HEK293 (cell line): ENCODE results near the gene PYDC2.

Experiments used
- CTCF ChIA-PET: fragments of 350-600 bp; formaldehyde crosslinking; extraction: SDS; loops from one replicate; lab custom pipeline; 2021; ENCODE audit warnings: antibody characterized with exemption; lab: Yijun Ruan, JAX
- POLR2A ChIA-PET: fragments of 300-600 bp; formaldehyde crosslinking; extraction: SDS; loops from one replicate; lab custom pipeline; 2020; ENCODE audit warnings: antibody characterized with exemption, inconsistent platforms; lab: Yijun Ruan, JAX
- H3K27ac ChIP-seq: fragments of 200-500 bp; sonication (Bioruptor generic); 2 replicates; pipeline ENCODE4 v1.5.1; 2014; ENCODE audit warnings: low read depth, low read length, control low read depth, inconsistent platforms; ENCODE audit errors: extremely low read depth
- H3K36me3 ChIP-seq, 2 experiments: fragments of 200-500 bp in 1 of 2; sonication (Bioruptor generic) in 1 of 2; 1 replicate in 1 of 2; 2 replicates in 1 of 2; pipeline ENCODE4 v1.5.1; 2014 to 2017; ENCODE audit warnings: inconsistent platforms in 2 of 2, low read length in 2 of 2; ENCODE audit not compliant: control insufficient read depth in 2 of 2, insufficient read depth in 1 of 2
- H3K4me1 ChIP-seq: fragments of 200-500 bp; sonication (Bioruptor generic); 2 replicates; pipeline ENCODE4 v1.5.1; 2014; ENCODE audit warnings: mild to moderate bottlenecking, low read length, inconsistent platforms; ENCODE audit not compliant: control insufficient read depth, insufficient read depth
- H3K4me3 ChIP-seq: 2 replicates; pipeline ENCODE4 v1.5.1; 2011; ENCODE audit warnings: low read depth, mild to moderate bottlenecking, control low read depth, low read length, moderate library complexity
- H3K9me3 ChIP-seq: fragments of 200-500 bp; sonication (Bioruptor generic); 2 replicates; pipeline ENCODE4 v1.5.1; 2014; ENCODE audit warnings: low read depth, low read length, inconsistent platforms; ENCODE audit not compliant: control insufficient read depth, insufficient read depth
- ATF2 ChIP-seq: fragments of 450-650 bp; formaldehyde crosslinking; IDR thresholded peaks from 2 replicates; pipeline ENCODE4 v1.5.1; 2016; ENCODE audit warnings: missing biosample characterization, missing genetic modification characterization, low read depth
- IKZF3 ChIP-seq: fragments of 450-650 bp; IDR thresholded peaks from 2 replicates; pipeline ENCODE4 v1.5.0; 2018; ENCODE audit warnings: missing biosample characterization, mild to moderate bottlenecking, missing genetic modification characterization, moderate library complexity
- MZF1 ChIP-seq: fragments of 450-650 bp; formaldehyde crosslinking; IDR thresholded peaks from 2 replicates; pipeline ENCODE4 v1.5.1; 2017; ENCODE audit warnings: missing biosample characterization, missing genetic modification characterization, borderline replicate concordance
- OSR2 ChIP-seq: fragments of 450-650 bp; formaldehyde crosslinking; IDR thresholded peaks from 2 replicates; pipeline ENCODE4 v1.5.1; 2016; ENCODE audit warnings: missing biosample characterization, missing genetic modification characterization
- ZBTB48 ChIP-seq: fragments of 450-650 bp; formaldehyde crosslinking; IDR thresholded peaks from 2 replicates; pipeline ENCODE4 v1.5.1; 2016; ENCODE audit warnings: missing biosample characterization, missing genetic modification characterization
- ZFP3 ChIP-seq: fragments of 450-650 bp; formaldehyde crosslinking; IDR thresholded peaks from 2 replicates; pipeline ENCODE4 v1.5.1; 2016; ENCODE audit warnings: low read depth, missing biosample characterization, missing genetic modification characterization
- ZFP69B ChIP-seq: fragments of 450-650 bp; formaldehyde crosslinking; IDR thresholded peaks from 2 replicates; pipeline ENCODE4 v1.5.1; 2016; ENCODE audit warnings: missing biosample characterization, missing genetic modification characterization
- ZNF311 ChIP-seq: fragments of 450-650 bp; formaldehyde crosslinking; IDR thresholded peaks from 2 replicates; pipeline ENCODE4 v1.5.1; 2017; ENCODE audit warnings: missing biosample characterization, missing genetic modification characterization, borderline replicate concordance
- ZNF501 ChIP-seq: fragments of 450-650 bp; formaldehyde crosslinking; IDR thresholded peaks from 2 replicates; pipeline ENCODE4 v1.5.1; 2016; ENCODE audit warnings: missing biosample characterization, missing genetic modification characterization
- ZNF521 ChIP-seq: fragments of 450-650 bp; formaldehyde crosslinking; IDR thresholded peaks from 2 replicates; pipeline ENCODE4 v1.5.1; 2017; ENCODE audit warnings: missing biosample characterization, mild to moderate bottlenecking, missing genetic modification characterization
- ZNF571 ChIP-seq: fragments of 450-650 bp; formaldehyde crosslinking; IDR thresholded peaks from 2 replicates; pipeline ENCODE4 v1.5.0; 2017; ENCODE audit warnings: missing biosample characterization, missing genetic modification characterization
- ZNF585B ChIP-seq: fragments of 450-650 bp; formaldehyde crosslinking; IDR thresholded peaks from 2 replicates; pipeline ENCODE4 v1.5.1; 2016; ENCODE audit warnings: missing biosample characterization, missing genetic modification characterization
- ZNF596 ChIP-seq: fragments of 450-650 bp; IDR thresholded peaks from 2 replicates; pipeline ENCODE4 v1.5.0; 2018; ENCODE audit warnings: missing biosample characterization, mild to moderate bottlenecking, missing genetic modification characterization, moderate library complexity
- ZNF670 ChIP-seq: fragments of 450-650 bp; formaldehyde crosslinking; IDR thresholded peaks from 2 replicates; pipeline ENCODE4 v1.5.1; 2016; ENCODE audit warnings: missing biosample characterization, missing genetic modification characterization, low read depth
- ZNF704 ChIP-seq: fragments of 450-650 bp; formaldehyde crosslinking; IDR thresholded peaks from 2 replicates; pipeline ENCODE4 v1.5.1; 2016; ENCODE audit warnings: missing biosample characterization, missing genetic modification characterization
- ZNF777 ChIP-seq: fragments of 450-650 bp; formaldehyde crosslinking; IDR thresholded peaks from 2 replicates; pipeline ENCODE4 v1.5.1; 2017; ENCODE audit warnings: missing biosample characterization, missing genetic modification characterization, borderline replicate concordance
- ZNF837 ChIP-seq: fragments of 450-650 bp; formaldehyde crosslinking; IDR thresholded peaks from 2 replicates; pipeline ENCODE4 v1.5.1; 2016; ENCODE audit warnings: missing biosample characterization, missing genetic modification characterization
- ZSCAN16 ChIP-seq: fragments of 450-650 bp; formaldehyde crosslinking; IDR thresholded peaks from 2 replicates; pipeline ENCODE4 v1.5.1; 2016; ENCODE audit warnings: missing biosample characterization, missing genetic modification characterization
- TF ChIP-seq, protein P1 (sequence below): fragments of 450-650 bp; formaldehyde crosslinking; optimal IDR thresholded peaks from 2 replicates; pipeline ENCODE3; 2016; ENCODE audit warnings: missing biosample characterization, mild to moderate bottlenecking, missing genetic modification characterization
- TF ChIP-seq, protein P2 (sequence below): fragments of 450-650 bp; formaldehyde crosslinking; IDR thresholded peaks from 2 replicates; pipeline ENCODE4 v1.5.1; 2016; ENCODE audit warnings: missing biosample characterization, missing genetic modification characterization
- TF ChIP-seq, protein P3 (sequence below): sonication (generic); formaldehyde crosslinking; IDR thresholded peaks from 2 replicates; pipeline ENCODE4 v1.8.1; 2022; ENCODE audit warnings: mild to moderate bottlenecking, moderate library complexity, missing genetic modification reagents

The PYDC2 gene

GRCh38 chr3:191500892-191501291, 39.9 kb downstream of the PYDC2 start:
- Histone ChIP-seq H3K9me3 (no peaks in the 10 kb centered on the region), H3K27ac (no peak overlapping the region), H3K4me1 (no peaks in the 10 kb centered on the region), H3K4me3 (no peak overlapping the region), H3K36me3 (no peaks in the 10 kb centered on the region)
- ChIA-PET CTCF (no interaction called here), POLR2A (no interaction called here)
- TF ChIP-seq, protein P1, sequence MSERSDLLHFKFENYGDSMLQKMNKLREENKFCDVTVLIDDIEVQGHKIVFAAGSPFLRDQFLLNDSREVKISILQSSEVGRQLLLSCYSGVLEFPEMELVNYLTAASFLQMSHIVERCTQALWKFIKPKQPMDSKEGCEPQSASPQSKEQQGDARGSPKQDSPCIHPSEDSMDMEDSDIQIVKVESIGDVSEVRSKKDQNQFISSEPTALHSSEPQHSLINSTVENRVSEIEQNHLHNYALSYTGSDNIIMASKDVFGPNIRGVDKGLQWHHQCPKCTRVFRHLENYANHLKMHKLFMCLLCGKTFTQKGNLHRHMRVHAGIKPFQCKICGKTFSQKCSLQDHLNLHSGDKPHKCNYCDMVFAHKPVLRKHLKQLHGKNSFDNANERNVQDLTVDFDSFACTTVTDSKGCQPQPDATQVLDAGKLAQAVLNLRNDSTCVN (tag by site-specific recombination): no peak
- no peak for TF ChIP-seq ZNF521 (tag by site-specific recombination)
- TF ChIP-seq ZNF596 (tag by site-specific recombination): no peak
- no peak for TF ChIP-seq ZNF837 (tag by site-specific recombination)
- no peak for TF ChIP-seq ZNF311 (tag by site-specific recombination)

DNA sequence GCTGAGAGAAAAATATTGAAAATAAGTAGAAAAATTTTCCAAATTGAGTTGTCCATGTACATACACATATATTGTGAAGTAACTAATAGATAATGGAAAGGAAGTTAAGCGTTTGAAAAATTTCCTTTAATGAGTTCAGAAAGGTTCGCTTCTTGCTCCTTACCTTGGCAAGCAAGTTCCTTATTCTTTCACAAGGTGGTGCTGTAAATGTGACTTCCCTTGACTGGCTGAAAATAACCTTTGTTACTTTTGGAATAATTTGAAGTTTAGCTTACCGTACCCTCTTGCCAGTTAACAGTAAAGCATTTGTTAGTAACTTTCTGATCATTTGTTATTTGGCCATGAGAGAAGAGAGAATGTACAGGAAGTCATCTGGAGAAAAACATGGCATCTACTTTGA, 41.6 kb downstream of the PYDC2 start:
- Histone ChIP-seq H3K27ac (no peak overlapping the region), H3K9me3 (no peaks in the 10 kb centered on the region), H3K4me1 (no peaks in the 10 kb centered on the region), H3K4me3 (no peak overlapping the region), H3K36me3 (no peaks in the 10 kb centered on the region)
- TF ChIP-seq MZF1 (no peak), ZFP69B (tag by site-specific recombination) (no peak), IKZF3 (tag by site-specific recombination) (no peak)
- ChIA-PET POLR2A (no interaction called here), CTCF (interaction anchor here (0.7 to 0.8 kb wide), 2 partner anchors 10 to 57 kb away, joined by 3 read pairs; no protein-coding TSS in a partner anchor)

DNA sequence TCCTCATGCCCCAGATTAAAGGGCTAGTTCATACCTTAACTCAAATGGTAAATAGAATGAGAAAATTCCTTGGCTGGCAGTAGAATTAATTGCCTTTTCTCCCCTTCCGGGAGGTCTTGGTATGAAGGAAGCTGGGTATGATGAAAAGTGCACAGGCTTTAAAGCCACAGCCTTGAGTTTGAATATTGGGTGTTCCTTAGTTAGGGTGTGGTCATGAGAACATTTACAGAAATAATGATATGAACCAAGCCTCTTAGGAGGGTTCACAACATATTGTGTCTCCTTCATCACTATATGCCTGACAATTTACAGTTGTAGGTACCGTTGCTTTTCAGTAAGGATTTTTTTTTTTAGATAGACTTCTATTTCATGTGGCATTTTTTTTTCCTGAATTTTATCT, 48.1 kb downstream of the PYDC2 start:
- H3K9me3 ChIP-seq: no peaks in the 10 kb centered on the region
- CTCF ChIA-PET: no interaction called here
- H3K27ac ChIP-seq: no peak overlapping the region
- no peak overlapping the region for H3K4me3 ChIP-seq
- no peaks in the 10 kb centered on the region for H3K4me1 ChIP-seq
- no peaks in the 10 kb centered on the region for H3K36me3 ChIP-seq
- POLR2A ChIA-PET: no interaction called here
- no peak for TF ChIP-seq ZNF670 (tag by site-specific recombination)
- TF ChIP-seq, protein P2, sequence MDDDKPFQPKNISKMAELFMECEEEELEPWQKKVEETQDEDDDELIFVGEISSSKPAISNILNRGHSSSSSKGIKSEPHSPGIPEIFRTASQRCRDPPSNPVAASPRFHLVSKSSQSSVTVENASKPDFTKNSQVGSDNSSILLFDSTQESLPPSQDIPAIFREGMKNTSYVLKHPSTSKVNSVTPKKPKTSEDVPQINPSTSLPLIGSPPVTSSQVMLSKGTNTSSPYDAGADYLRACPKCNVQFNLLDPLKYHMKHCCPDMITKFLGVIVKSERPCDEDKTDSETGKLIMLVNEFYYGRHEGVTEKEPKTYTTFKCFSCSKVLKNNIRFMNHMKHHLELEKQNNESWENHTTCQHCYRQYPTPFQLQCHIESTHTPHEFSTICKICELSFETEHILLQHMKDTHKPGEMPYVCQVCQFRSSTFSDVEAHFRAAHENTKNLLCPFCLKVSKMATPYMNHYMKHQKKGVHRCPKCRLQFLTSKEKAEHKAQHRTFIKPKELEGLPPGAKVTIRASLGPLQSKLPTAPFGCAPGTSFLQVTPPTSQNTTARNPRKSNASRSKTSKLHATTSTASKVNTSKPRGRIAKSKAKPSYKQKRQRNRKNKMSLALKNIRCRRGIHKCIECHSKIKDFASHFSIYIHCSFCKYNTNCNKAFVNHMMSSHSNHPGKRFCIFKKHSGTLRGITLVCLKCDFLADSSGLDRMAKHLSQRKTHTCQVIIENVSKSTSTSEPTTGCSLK (tag by site-specific recombination): no peak
- TF ChIP-seq, protein P3, sequence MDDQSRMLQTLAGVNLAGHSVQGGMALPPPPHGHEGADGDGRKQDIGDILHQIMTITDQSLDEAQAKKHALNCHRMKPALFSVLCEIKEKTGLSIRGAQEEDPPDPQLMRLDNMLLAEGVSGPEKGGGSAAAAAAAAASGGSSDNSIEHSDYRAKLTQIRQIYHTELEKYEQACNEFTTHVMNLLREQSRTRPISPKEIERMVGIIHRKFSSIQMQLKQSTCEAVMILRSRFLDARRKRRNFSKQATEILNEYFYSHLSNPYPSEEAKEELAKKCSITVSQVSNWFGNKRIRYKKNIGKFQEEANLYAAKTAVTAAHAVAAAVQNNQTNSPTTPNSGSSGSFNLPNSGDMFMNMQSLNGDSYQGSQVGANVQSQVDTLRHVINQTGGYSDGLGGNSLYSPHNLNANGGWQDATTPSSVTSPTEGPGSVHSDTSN (CRISPR knock-in tag): no peak
- TF ChIP-seq ZNF704: no peak
- TF ChIP-seq ZBTB48 (tag by site-specific recombination): no peak
- no peak for TF ChIP-seq ZNF501 (tag by site-specific recombination)
- no peak for TF ChIP-seq ZNF777 (tag by site-specific recombination)
- TF ChIP-seq OSR2: no peak
- TF ChIP-seq ZSCAN16 (tag by site-specific recombination): no peak
- TF ChIP-seq ZNF585B (tag by site-specific recombination): no peak
- no peak for TF ChIP-seq ATF2
- no peak for TF ChIP-seq ZFP3 (tag by site-specific recombination)
- TF ChIP-seq ZNF571 (tag by site-specific recombination): no peak
